NCI-H187 (cell line): ENCODE results near the gene PLXNB1.
"Not testable (repeated sequence)": the region's sequence is repeated elsewhere in the genome, so short reads cannot be mapped to it uniquely, and the experiment has no call there.

Experiments used
- DNase-seq, 2 experiments: peaks; one replicate each; lab custom pipeline; 2025; lab: John Stamatoyannopoulos, UW

The PLXNB1 gene

GRCh38 chr3:48405971-48406370 is 23.9 kb downstream of the PLXNB1 start:
- DNase-seq, result no peak

- no peak for DNase-seq
Observed at GRCh38 chr3:48405343-48405881, 24.5 kb downstream of the PLXNB1 start.

- DNase-seq, result no peak
Observed at GRCh38 chr3:48404440-48405342, 25.2 kb downstream of the PLXNB1 start.

- no peak for DNase-seq
Observed at GRCh38 chr3:48403533-48404439, 26.1 kb downstream of the PLXNB1 start.

GRCh38 chr3:48402907-48403306 is 27.0 kb downstream of the PLXNB1 start:
- no peak for DNase-seq

GRCh38 chr3:48402281-48402732 is 27.6 kb downstream of the PLXNB1 start:
- DNase-seq, result no peak

- DNase-seq, result not testable (repeated sequence)
Observed at GRCh38 chr3:48401434-48401901, 28.4 kb downstream of the PLXNB1 start.

GRCh38 chr3:48400824-48401433 is 29.0 kb downstream of the PLXNB1 start:
- peak in 1 of 2 experiments; percentile 5 for DNase-seq

- DNase-seq, result no peak
Observed at GRCh38 chr3:48399387-48400172, 30.3 kb downstream of the PLXNB1 start.

GRCh38 chr3:48398701-48399386 is 31.0 kb downstream of the PLXNB1 start:
- DNase-seq, result no peak

- DNase-seq, result no peak
Observed at GRCh38 chr3:48397767-48398681, 31.9 kb downstream of the PLXNB1 start.

- DNase-seq, result no peak
Observed at GRCh38 chr3:48395714-48396113, 34.2 kb downstream of the PLXNB1 start.

- no peak for DNase-seq
Observed at GRCh38 chr3:48394391-48394790, 35.5 kb downstream of the PLXNB1 start.

- no peak for DNase-seq
Observed at GRCh38 chr3:48388966-48389365, 40.9 kb downstream of the PLXNB1 start.

GRCh38 chr3:48387634-48388033 is 42.3 kb downstream of the PLXNB1 start:
- DNase-seq, result no peak

GRCh38 chr3:48372862-48373435 is 56.9 kb downstream of the PLXNB1 start:
- no peak for DNase-seq

- DNase-seq, result no peak
Observed at GRCh38 chr3:48372377-48372770, 57.5 kb downstream of the PLXNB1 start.

GRCh38 chr3:48371651-48372376 is 58.1 kb downstream of the PLXNB1 start, which contains the start of gene FBXW12:
Gene FBXW12, plus strand, starts transcription at chr3:48372219. Its CDS starts 549 bp downstream, at chr3:48372768.
- DNase-seq, result no peak
